Type B pancreatic cell (in vitro differentiated cells): ENCODE data around the gene PDZD7. TPM values are rescaled to one million over a fixed set of nuclear protein-coding genes. Genes with fewer than 3 reads are reported as not detected.

ENCODE experiments used
- DNase-seq: peaks from one replicate; pipeline ENCODE4 v3.0.0; 2021; ENCODE audit warnings: mixed read lengths; ENCODE audit not compliant: unreplicated experiment; ENCODE audit errors: extremely low spot score
- H3K27ac Mint-ChIP-seq: 2 replicates; pipeline ENCODE4 v1.8.0; 2021; ENCODE audit warnings: mild to moderate bottlenecking, mixed read lengths
- H3K27me3 Mint-ChIP-seq: 2 replicates; pipeline ENCODE4 v1.8.0; 2021; ENCODE audit warnings: mixed read lengths
- H3K36me3 Mint-ChIP-seq: 2 replicates; pipeline ENCODE4 v1.8.0; 2021; ENCODE audit warnings: mixed read lengths
- H3K4me1 Mint-ChIP-seq: one replicate; pipeline ENCODE4 v1.8.0; 2021; ENCODE audit warnings: mixed read lengths; ENCODE audit not compliant: unreplicated experiment
- H3K4me3 Mint-ChIP-seq: 2 replicates; pipeline ENCODE4 v1.8.0; 2021; ENCODE audit warnings: mild to moderate bottlenecking, mixed read lengths
- H3K9me3 Mint-ChIP-seq: 2 replicates; pipeline ENCODE4 v1.8.0; 2021; ENCODE audit warnings: mixed read lengths
- CTCF ChIP-seq: fragments of 200-600 bp; sonication (generic); conservative IDR thresholded peaks from 2 replicates; pipeline ENCODE4 v1.5.0; 2021; ENCODE audit warnings: antibody characterized with exemption, mild to moderate bottlenecking
- total RNA-seq: library from RNA; stranded (reverse); gene quantifications from 2 replicates; pipeline ENCODE4 v1.2.1, GENCODE V29; 2021; ENCODE audit warnings: low replicate concordance

Gene PDZD7
- total RNA-seq, 1 donor from 2014 or later = 2.0 TPM

DNA sequence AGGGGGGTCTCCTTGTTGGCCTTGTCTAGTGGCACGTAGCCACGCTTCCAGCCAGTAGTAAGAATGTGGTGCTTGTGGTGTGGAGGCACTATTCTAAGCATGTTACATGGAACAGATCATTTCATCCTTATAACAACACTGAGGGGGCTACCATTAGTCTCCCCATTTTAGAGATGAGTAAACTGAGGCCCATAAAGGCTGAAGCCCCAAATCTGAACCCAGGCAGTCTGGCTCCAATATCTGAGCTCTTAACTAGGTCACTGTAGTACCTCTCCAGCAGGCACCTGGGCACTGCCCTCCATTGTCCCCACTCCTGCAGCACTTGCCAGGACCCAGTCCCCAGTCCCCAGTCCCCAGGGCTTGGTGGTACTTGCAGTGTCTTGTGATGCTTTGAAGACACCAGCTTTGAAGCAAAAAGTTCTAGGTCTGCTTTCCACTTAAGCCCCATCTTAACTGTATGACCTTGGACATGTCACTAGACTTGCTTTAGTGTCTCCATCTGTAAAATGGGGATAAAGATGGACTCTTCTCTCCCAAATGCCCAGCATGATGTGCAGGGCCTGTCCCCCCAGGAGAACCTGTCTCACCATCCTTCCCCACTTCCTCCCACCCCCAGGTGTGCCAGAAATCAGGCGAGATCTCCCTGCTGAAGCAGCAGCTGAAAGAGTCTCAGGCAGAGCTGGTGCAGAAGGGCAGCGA, 24.9 kb downstream of the PDZD7 start:
- no peak overlapping the region for H3K27ac Mint-ChIP-seq

GRCh38 chr10:101005361-101005760, 25.6 kb downstream of the PDZD7 start:
- no peak for TF ChIP-seq CTCF
- Mint-ChIP-seq H3K9me3 (no peaks in the 10 kb centered on the region), H3K4me1 (peaks cover 6% of the 10 kb centered on the region), H3K27me3 (no peaks in the 10 kb centered on the region), H3K27ac (no peak overlapping the region), H3K4me3 (no peak overlapping the region), H3K36me3 (no peaks in the 10 kb centered on the region)
- DNase-seq = no peak

More for the DNA sequence above, 24.9 kb downstream of the PDZD7 start:
- no peaks in the 10 kb centered on the region for H3K9me3 Mint-ChIP-seq
- H3K4me1 Mint-ChIP-seq = peaks cover 3% of the 10 kb centered on the region
- H3K4me3 Mint-ChIP-seq = no peak overlapping the region
- TF ChIP-seq CTCF = no peak
- no peaks in the 10 kb centered on the region for H3K27me3 Mint-ChIP-seq
- no peaks in the 10 kb centered on the region for H3K36me3 Mint-ChIP-seq
- DNase-seq = no peak

DNA sequence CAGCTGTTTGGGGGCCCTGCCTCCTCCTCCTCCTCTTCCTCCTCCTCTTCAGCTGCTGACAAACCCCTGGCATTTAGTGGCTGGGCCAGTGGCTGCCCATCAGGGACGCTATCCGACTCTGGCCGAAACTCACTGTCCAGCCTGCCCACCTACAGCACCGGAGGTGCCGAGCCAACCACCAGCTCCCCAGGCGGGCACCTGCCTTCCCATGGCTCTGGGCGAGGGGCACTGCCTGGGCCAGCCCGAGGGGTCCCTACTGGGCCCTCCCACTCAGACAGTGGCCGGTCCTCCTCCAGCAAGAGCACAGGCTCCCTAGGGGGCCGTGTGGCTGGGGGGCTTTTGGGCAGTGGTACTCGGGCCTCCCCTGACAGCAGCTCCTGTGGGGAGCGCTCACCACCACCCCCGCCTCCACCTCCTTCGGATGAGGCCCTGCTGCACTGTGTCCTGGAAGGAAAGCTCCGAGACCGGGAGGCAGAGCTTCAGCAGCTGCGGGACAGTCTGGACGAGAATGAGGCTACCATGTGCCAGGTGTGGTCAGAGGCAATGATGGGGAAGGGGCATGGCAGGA, 27.2 kb downstream of the PDZD7 start:
- no peak for TF ChIP-seq CTCF
- Mint-ChIP-seq H3K27ac (no peak overlapping the region), H3K27me3 (no peaks in the 10 kb centered on the region), H3K9me3 (no peaks in the 10 kb centered on the region), H3K4me1 (peaks cover 7% of the 10 kb centered on the region), H3K4me3 (no peak overlapping the region), H3K36me3 (peaks cover under 1% of the 10 kb centered on the region)
- no peak for DNase-seq

GRCh38 chr10:101002456-101002855, 28.5 kb downstream of the PDZD7 start:
- no peak overlapping the region for H3K4me3 Mint-ChIP-seq
- no peaks in the 10 kb centered on the region for H3K9me3 Mint-ChIP-seq
- H3K27ac Mint-ChIP-seq = no peak overlapping the region
- peaks cover 4% of the 10 kb centered on the region for H3K36me3 Mint-ChIP-seq
- H3K4me1 Mint-ChIP-seq = peaks cover 10% of the 10 kb centered on the region
- no peak for TF ChIP-seq CTCF
- DNase-seq = no peak
- H3K27me3 Mint-ChIP-seq = no peaks in the 10 kb centered on the region

GRCh38 chr10:101001659-101002035, 29.3 kb downstream of the PDZD7 start:
- Mint-ChIP-seq H3K36me3 (peaks cover 4% of the 10 kb centered on the region), H3K4me1 (peaks cover 10% of the 10 kb centered on the region), H3K9me3 (no peaks in the 10 kb centered on the region), H3K27ac (no peak overlapping the region), H3K4me3 (peak overlapping the region; percentile 90), H3K27me3 (no peaks in the 10 kb centered on the region)
- no peak for DNase-seq
- TF ChIP-seq CTCF = no peak
